ENCODE results near the gene PLK3.
A peak's percentile ranks its signal among the peaks of the same experiment; 100 is the strongest.

PLK3 gene

DNA sequence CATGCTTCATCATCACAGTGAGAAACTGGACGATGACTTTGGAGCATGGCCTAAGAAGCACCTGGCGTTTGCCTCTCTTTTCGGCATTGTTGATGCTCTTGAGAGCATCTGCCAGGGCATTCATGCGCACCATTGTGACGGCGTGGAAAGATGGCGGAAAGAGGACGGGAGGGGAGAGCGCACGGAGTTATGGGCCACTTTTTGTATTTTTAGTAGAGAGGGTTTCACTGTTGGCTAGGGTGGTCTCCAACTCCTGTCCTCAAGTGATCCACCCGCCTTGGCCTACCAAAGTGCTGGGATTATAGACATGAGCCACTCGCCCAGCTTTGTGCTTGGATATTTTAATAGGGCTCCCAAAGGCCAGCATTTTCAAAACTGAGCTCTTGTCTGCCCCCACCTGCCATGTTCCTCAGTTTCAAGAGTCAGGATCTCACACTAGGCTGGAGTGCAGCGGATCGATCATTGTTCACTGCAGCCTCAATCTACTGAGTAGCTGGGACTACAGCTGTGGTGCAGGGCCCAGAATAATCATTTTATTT is 19.5 kb upstream of the PLK3 start:
- POLR2A ChIA-PET = interaction anchor here (0.8 to 1.8 kb wide), 5 partner anchors 9 to 39 kb away, joined by 3 to 10 read pairs (median 4); partner anchors contain the start of gene PLK3
- TF ChIP-seq, protein P1, sequence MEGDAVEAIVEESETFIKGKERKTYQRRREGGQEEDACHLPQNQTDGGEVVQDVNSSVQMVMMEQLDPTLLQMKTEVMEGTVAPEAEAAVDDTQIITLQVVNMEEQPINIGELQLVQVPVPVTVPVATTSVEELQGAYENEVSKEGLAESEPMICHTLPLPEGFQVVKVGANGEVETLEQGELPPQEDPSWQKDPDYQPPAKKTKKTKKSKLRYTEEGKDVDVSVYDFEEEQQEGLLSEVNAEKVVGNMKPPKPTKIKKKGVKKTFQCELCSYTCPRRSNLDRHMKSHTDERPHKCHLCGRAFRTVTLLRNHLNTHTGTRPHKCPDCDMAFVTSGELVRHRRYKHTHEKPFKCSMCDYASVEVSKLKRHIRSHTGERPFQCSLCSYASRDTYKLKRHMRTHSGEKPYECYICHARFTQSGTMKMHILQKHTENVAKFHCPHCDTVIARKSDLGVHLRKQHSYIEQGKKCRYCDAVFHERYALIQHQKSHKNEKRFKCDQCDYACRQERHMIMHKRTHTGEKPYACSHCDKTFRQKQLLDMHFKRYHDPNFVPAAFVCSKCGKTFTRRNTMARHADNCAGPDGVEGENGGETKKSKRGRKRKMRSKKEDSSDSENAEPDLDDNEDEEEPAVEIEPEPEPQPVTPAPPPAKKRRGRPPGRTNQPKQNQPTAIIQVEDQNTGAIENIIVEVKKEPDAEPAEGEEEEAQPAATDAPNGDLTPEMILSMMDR (IDR thresholded peaks at IDR 0.05; ENCODE audit: control extremely low read depth, extremely low read depth, low read depth, missing control alignments) = no peak
- CTCF ChIA-PET = interaction anchor here (1.1 to 2.8 kb wide), 7 partner anchors 10 to 52 kb away, joined by 3 to 8 read pairs (median 4); partner anchors contain the start of genes PLK3 and RNU5D-1

DNA sequence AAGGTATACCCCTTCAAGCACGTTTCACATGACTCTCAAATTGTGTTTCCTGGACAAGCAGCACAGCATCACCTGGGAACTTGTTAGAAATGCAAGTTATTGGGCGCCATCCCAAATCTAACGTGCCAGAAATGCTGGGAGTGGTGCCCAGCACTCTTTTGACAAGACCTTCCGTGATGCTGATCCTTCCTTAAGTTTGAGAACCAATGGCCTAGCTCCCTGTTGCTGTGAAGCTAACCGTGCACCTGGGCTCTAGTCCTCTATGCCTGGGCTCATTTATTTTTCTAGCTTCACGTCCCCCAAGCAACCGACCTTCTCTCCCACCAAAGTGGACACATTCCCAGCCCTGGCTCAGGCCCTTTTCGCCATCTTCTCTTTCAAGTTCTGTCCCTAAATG is 16.5 kb upstream of the PLK3 start:
- no peak for DNase-seq (ENCODE audit: extremely low spot score)
- CTCF ChIA-PET = interaction anchor here (0.8 to 3.6 kb wide), 8 partner anchors 8 to 53 kb away, joined by 3 to 18 read pairs (median 4); partner anchors contain the start of genes PLK3, RNU5D-1 and RPS8
- TF ChIP-seq, protein P1 (IDR thresholded peaks at IDR 0.05; ENCODE audit: control extremely low read depth, extremely low read depth, low read depth, missing control alignments) = no peak
- POLR2A ChIA-PET = interaction anchor here (1.2 kb wide), 3 partner anchors 8 to 36 kb away, joined by 3 to 10 read pairs (median 3); partner anchors contain the start of gene RPS8

More for the DNA sequence above, 19.5 kb upstream of the PLK3 start:
- DNase-seq (ENCODE audit: extremely low spot score) = no peak

DNA sequence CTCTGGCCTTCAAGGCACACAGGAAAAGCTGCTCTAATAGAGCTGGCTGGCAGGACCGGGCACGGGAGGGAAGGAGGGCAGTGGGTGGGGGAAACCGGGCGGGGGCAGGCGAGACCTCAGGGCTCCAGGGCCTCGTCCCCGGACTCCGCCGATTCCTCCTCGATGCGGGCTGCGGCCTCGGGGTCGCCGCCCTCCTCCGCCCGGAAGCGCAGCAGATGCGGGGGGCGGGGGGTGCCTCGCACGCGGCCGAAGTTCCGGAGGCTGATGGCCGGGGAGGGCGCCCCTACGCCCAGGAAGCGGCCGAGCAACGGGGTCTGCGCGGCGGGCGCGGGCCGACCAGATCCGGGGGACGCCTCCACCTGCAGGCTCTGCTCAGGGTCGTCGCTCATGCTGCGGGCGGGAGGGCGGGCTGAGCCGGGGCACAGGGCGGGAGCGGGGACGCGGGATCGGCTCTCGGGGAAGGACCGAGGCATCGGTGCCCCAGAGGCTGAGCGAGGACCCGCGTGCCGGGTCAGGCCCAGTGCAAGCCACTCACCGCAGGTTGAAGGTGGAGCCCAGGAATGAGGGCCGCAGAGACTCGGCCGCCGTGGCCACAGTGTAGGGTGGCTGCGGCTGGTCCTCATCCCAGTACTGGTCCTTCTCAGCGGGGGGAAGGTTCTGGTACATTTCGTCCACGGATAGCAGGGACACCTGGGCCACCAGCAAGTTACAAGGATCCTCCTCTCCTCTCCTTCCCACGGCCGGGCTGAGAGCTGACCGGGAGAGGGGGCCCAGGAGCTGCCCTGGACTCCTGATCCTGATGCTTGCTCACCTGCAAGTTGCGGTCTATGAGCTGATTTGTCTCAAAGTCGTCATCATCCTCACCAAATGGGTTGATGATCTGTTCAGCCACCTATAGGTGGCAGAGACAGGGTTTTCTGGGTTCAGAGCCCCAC is 15.8 kb upstream of the PLK3 start:
- POLR2A ChIA-PET = interaction anchor here (0.9 to 1.9 kb wide), 5 partner anchors 9 to 35 kb away, joined by 3 to 10 read pairs (median 4); partner anchors contain the start of genes PLK3 and RPS8
- TF ChIP-seq, protein P1 (IDR thresholded peaks at IDR 0.05; ENCODE audit: control extremely low read depth, extremely low read depth, low read depth, missing control alignments) = no peak
- CTCF ChIA-PET = interaction anchor here (0.6 to 8.0 kb wide), 13 partner anchors 9 to 227 kb away, joined by 3 to 98 read pairs (median 3); partner anchors contain the start of genes BTBD19, DYNLT4, HECTD3 and PLK3
- peak; percentile 61 for DNase-seq (ENCODE audit: extremely low spot score)

DNA sequence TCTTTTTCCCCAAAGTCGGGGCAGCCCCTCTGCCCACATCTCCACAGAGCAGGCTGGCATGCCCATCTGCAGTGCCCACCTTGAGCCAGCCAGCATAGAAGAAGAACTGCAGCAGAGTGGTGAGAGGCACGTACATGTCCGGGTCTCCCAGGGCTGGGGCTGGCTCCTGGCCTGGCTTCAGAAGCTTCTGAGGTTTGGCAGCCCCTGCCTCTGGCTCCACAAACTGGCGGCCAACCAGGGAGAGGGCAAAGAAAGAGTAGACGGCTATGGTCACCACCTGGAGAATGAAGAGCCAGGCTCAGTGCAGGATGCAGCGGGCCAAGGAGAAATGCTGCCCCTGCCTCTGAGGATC is 15.2 kb upstream of the PLK3 start:
- DNase-seq (ENCODE audit: extremely low spot score) = no peak
- POLR2A ChIA-PET = interaction anchor here (0.6 to 1.9 kb wide), 3 partner anchors 15 to 721 kb away, joined by 3 to 8 read pairs (median 4); partner anchors contain the start of gene PLK3
- TF ChIP-seq, protein P1 (IDR thresholded peaks at IDR 0.05; ENCODE audit: control extremely low read depth, extremely low read depth, low read depth, missing control alignments) = no peak
- CTCF ChIA-PET = interaction anchor here (0.6 to 8.0 kb wide), 9 partner anchors 9 to 226 kb away, joined by 3 to 98 read pairs (median 6); partner anchors contain the start of genes BTBD19, DYNLT4, HECTD3 and PLK3

DNA sequence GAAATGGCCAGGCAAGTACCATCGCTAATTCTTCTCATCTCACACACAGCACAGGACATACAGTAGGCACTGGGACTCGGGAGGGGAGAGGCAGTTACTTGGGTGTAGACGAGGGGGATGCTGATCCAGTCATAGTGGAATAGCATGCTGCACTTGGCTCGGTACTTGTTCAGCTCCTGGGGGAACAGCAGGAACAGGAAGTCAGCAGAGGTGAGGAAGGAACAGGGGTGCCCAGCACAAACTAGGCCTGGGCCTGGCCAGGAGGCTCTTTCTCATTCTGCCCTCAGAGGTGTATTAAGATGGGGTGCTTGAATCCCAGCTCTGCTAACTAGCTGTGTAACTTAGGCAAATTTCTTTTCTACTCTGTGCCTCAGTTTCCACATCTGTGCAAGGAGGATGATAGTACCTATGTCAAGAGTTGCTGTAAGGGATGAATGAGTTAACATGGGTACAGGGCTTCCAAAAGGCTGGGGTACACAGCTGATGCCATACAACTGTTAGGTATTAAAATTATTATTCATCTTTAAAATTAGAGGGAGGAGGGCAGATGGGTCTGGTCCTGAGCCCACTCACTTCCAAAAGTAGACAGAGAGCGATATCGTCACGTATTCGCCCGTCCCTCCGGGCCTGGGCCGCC is 14.6 kb upstream of the PLK3 start:
- CTCF ChIA-PET = interaction anchor here (0.8 to 8.0 kb wide), 9 partner anchors 8 to 515 kb away, joined by 3 to 98 read pairs (median 6); partner anchors contain the start of genes BTBD19, DYNLT4, HECTD3 and PLK3
- POLR2A ChIA-PET = interaction anchor here (0.6 to 1.9 kb wide), 3 partner anchors 10 to 720 kb away, joined by 3 to 8 read pairs (median 4); partner anchors contain the start of gene PLK3
- TF ChIP-seq, protein P1 (IDR thresholded peaks at IDR 0.05; ENCODE audit: control extremely low read depth, extremely low read depth, low read depth, missing control alignments) = no peak
- DNase-seq (ENCODE audit: extremely low spot score) = no peak
